Progenitor cell of endocrine pancreas (in vitro differentiated cells): ENCODE results near the gene TOMM20. TPM values are rescaled to one million over a fixed set of nuclear protein-coding genes. Genes with fewer than 3 reads are reported as not detected.

Experiments used
- DNase-seq: peaks from one replicate; pipeline ENCODE4 v3.0.0; 2021; ENCODE audit warnings: low spot score; ENCODE audit not compliant: unreplicated experiment
- H3K27ac Mint-ChIP-seq: 2 replicates; pipeline ENCODE4 v1.8.0; 2021; ENCODE audit warnings: mild to moderate bottlenecking, moderate library complexity, mixed read lengths
- H3K27me3 Mint-ChIP-seq: 2 replicates; pipeline ENCODE4 v1.8.0; 2021; ENCODE audit warnings: mixed read lengths
- H3K36me3 Mint-ChIP-seq: 2 replicates; pipeline ENCODE4 v1.8.0; 2022; ENCODE audit warnings: mixed read lengths; ENCODE audit not compliant: insufficient read depth
- H3K4me1 Mint-ChIP-seq: 2 replicates; pipeline ENCODE4 v1.8.0; 2021; ENCODE audit warnings: low read depth, mixed read lengths
- H3K4me3 Mint-ChIP-seq: 2 replicates; pipeline ENCODE4 v1.8.0; 2021; ENCODE audit warnings: low read depth, mild to moderate bottlenecking, moderate library complexity, mixed read lengths
- H3K9me3 Mint-ChIP-seq: 2 replicates; pipeline ENCODE4 v1.8.0; 2021; ENCODE audit warnings: low read depth, mixed read lengths
- long read RNA-seq: library from polyadenylated mRNA; unstranded; transcript quantifications from one replicate; pipeline ENCODE4 v2.0.0, GENCODE V29; 2020
- total RNA-seq: library from RNA; stranded (reverse); gene quantifications from 2 replicates; pipeline ENCODE4 v1.2.1, GENCODE V29; 2021
- TF ChIP-seq, protein P1 (sequence below): fragments of 200-600 bp; sonication (generic); IDR thresholded peaks from one replicate; pipeline ENCODE4 v1.5.0; 2021; ENCODE audit warnings: antibody characterized with exemption, mild to moderate bottlenecking; ENCODE audit not compliant: unreplicated experiment

The TOMM20 gene
- total RNA-seq, result 110 and 120 TPM in 2 replicates
- long read RNA-seq, transcript TOMM20-201 (5 exons, 3,387 nt), result major isoform, 376 of 397 reads
- long read RNA-seq, partial matches to known transcripts, result 1 of 397 reads
- long read RNA-seq, other reads (novel, unspliced or antisense), result 20 of 397 reads

GRCh38 chr1:235128456-235129328 lies at the start of gene TOMM20:
Gene TOMM20 (minus strand): TSS chr1:235128837. CDS start chr1:235128715, 122 bp downstream.
- Mint-ChIP-seq H3K4me1 (peaks cover 22% of the 10 kb centered on the region), H3K4me3 (peak within 1 kb of the TSS; percentile 91), H3K9me3 (no peaks in the 10 kb centered on the region), H3K27ac (peak within 1 kb of the TSS; percentile 100), H3K27me3 (no peaks in the 10 kb centered on the region), H3K36me3 (peaks cover 19% of the 10 kb centered on the region)
- TF ChIP-seq, protein P1, sequence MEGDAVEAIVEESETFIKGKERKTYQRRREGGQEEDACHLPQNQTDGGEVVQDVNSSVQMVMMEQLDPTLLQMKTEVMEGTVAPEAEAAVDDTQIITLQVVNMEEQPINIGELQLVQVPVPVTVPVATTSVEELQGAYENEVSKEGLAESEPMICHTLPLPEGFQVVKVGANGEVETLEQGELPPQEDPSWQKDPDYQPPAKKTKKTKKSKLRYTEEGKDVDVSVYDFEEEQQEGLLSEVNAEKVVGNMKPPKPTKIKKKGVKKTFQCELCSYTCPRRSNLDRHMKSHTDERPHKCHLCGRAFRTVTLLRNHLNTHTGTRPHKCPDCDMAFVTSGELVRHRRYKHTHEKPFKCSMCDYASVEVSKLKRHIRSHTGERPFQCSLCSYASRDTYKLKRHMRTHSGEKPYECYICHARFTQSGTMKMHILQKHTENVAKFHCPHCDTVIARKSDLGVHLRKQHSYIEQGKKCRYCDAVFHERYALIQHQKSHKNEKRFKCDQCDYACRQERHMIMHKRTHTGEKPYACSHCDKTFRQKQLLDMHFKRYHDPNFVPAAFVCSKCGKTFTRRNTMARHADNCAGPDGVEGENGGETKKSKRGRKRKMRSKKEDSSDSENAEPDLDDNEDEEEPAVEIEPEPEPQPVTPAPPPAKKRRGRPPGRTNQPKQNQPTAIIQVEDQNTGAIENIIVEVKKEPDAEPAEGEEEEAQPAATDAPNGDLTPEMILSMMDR, result no peak
- DNase-seq, result peak; percentile 94

- TF ChIP-seq, protein P1, result no peak
- Mint-ChIP-seq H3K27ac (no peak overlapping the region), H3K9me3 (no peaks in the 10 kb centered on the region), H3K4me1 (no peaks in the 10 kb centered on the region), H3K4me3 (no peak overlapping the region), H3K27me3 (no peaks in the 10 kb centered on the region), H3K36me3 (peaks cover 29% of the 10 kb centered on the region)
- DNase-seq, result no peak
Observed at GRCh38 chr1:235176486-235176885, 47.8 kb upstream of the TOMM20 start.

DNA sequence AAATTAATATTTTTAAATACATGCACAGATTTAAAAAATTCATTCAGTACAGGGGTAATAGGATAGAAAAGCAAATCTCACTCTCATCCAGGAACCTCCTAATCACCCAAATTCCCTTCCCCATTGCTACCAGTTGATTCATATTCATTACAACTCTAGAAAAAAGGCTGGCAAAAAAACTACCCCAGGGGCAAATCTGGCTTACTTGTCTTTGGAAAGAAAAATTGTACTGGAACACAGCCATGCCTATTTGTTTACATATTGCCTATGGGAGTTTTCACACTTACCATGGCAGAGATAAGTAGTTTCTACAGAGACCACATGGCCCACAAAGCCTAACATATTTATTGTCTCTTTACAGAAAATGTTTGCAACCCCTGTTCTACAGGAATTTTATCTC lies 41.3 kb upstream of the TOMM20 start:
- Mint-ChIP-seq H3K27ac (no peak overlapping the region), H3K4me3 (no peak overlapping the region), H3K27me3 (no peaks in the 10 kb centered on the region), H3K4me1 (no peaks in the 10 kb centered on the region), H3K9me3 (no peaks in the 10 kb centered on the region), H3K36me3 (peaks cover 24% of the 10 kb centered on the region)
- TF ChIP-seq, protein P1, result no peak
- no peak for DNase-seq

DNA sequence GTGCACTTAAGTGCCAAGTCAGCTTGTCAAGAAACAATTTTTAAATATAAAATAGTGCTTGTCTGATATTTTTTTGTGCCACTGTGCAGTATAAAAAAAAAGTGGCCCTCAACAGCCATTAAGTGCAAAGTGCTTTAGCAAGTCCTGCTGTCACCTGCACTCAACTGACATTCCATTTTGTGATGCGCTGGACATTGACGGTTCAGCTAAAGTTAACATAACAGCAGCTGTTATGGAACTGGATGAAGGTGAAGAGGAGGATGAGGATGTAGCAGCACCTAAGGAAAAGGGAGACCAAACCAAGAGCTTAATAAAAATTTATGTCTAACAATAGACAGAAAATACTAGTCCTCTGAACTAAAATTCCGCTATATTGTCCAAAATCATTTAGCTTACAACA lies 39.7 kb upstream of the TOMM20 start:
- DNase-seq, result no peak
- Mint-ChIP-seq H3K27me3 (no peaks in the 10 kb centered on the region), H3K36me3 (peaks cover 18% of the 10 kb centered on the region), H3K4me3 (no peak overlapping the region), H3K27ac (peak overlapping the region; percentile 71), H3K9me3 (no peaks in the 10 kb centered on the region), H3K4me1 (no peaks in the 10 kb centered on the region)
- TF ChIP-seq, protein P1, result no peak

DNA sequence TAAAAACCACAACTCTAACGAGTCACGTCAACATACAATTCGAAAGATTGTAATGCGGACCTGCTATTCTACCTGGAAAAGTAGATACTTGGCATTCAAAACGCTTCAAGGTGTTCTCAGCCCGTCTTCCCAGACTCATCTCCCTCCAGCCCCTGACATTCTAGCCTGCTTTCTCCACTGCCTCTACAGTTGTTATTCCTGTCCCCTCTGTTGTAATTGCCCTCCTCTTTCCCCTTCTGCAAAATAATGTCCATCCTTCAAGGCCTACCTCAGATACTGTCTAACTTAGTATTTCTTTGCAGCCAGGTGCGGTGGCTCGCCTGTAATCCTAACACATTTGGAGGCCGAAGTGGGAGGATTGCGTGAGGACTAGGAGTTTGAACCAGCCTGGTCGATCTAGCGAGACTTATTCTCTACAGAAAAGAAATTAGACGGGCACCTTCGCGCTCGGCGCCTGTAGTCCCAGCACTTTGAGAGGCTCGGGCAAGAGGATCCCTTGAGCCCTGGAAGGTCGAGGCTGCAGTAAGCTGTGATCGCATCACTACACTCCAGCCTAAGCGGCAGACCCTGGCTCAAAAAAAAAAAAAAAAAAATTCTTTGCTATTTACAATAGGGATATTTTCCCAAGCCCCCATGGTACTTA lies 33.2 kb upstream of the TOMM20 start:
- Mint-ChIP-seq H3K36me3 (peaks cover 3% of the 10 kb centered on the region), H3K27me3 (no peaks in the 10 kb centered on the region), H3K4me1 (peaks cover 10% of the 10 kb centered on the region), H3K9me3 (no peaks in the 10 kb centered on the region), H3K27ac (peak overlapping the region; percentile 98), H3K4me3 (peak overlapping the region; percentile 97)
- TF ChIP-seq, protein P1, result no peak
- DNase-seq, result no peak
